Liver (tissue), 9 donors: ENCODE results near the gene ITGA6. TPM values are rescaled to one million over a fixed set of nuclear protein-coding genes. Genes with fewer than 3 reads are reported as not detected.

Source experiments
- DNase-seq: peaks from one replicate; pipeline ENCODE4 v3.0.0-alpha.2; 2017; ENCODE audit warnings: low spot score
- H3K27ac ChIP-seq, 2 donors: one replicate each; pipeline ENCODE4 v1.7.0; 2013; ENCODE audit warnings: inconsistent platforms in 2 of 2, low read length in 2 of 2, control low read depth in 1 of 2, low read depth in 1 of 2, mild to moderate bottlenecking in 1 of 2
- H3K27me3 ChIP-seq, 4 donors: one replicate each; pipeline versions ENCODE4 v1.6.1 to v1.7.0; 2013; ENCODE audit warnings: low read length in 3 of 4, inconsistent platforms in 1 of 4, mild to moderate bottlenecking in 1 of 4, moderate library complexity in 1 of 4; ENCODE audit not compliant: control insufficient read depth in 4 of 4, insufficient read depth in 4 of 4
- H3K36me3 ChIP-seq, 4 donors: one replicate each; pipeline versions ENCODE4 v1.6.1 to v1.7.0; 2013; ENCODE audit warnings: low read length in 3 of 4, mild to moderate bottlenecking in 3 of 4, low read depth in 1 of 4, moderate library complexity in 1 of 4; ENCODE audit not compliant: control insufficient read depth in 4 of 4, insufficient read depth in 3 of 4
- H3K4me1 ChIP-seq, 4 donors: one replicate each; pipeline versions ENCODE4 v1.6.1 to v1.7.0; 2013; ENCODE audit warnings: low read length in 3 of 4, mild to moderate bottlenecking in 3 of 4, moderate library complexity in 1 of 4; ENCODE audit not compliant: control insufficient read depth in 4 of 4, insufficient read depth in 4 of 4
- H3K4me3 ChIP-seq, 3 donors: one replicate each; pipeline versions ENCODE4 v1.6.1 to v1.7.0; 2013; ENCODE audit warnings: low read length in 3 of 3, control low read depth in 1 of 3, low read depth in 1 of 3, mild to moderate bottlenecking in 1 of 3
- H3K9ac ChIP-seq, 2 donors: one replicate each; pipeline ENCODE4 v1.7.0; 2013; ENCODE audit warnings: low read length in 2 of 2, mild to moderate bottlenecking in 2 of 2, moderate library complexity in 2 of 2, control low read depth in 1 of 2, low read depth in 1 of 2
- H3K9me3 ChIP-seq, 4 donors: one replicate each; pipeline versions ENCODE4 v1.6.1 to v1.7.0; 2013; ENCODE audit warnings: low read length in 3 of 4; ENCODE audit not compliant: control insufficient read depth in 4 of 4
- EGR1 ChIP-seq, 2 donors: IDR thresholded peaks; 2 replicates each; pipeline ENCODE4 v1.6.1; 2016 to 2018; ENCODE audit warnings: antibody characterized with exemption in 2 of 2, low read depth in 2 of 2
- FOXA1 ChIP-seq: IDR thresholded peaks from 2 replicates; pipeline ENCODE4 v1.6.1; 2016; ENCODE audit warnings: antibody characterized with exemption
- FOXA2 ChIP-seq: IDR thresholded peaks from 2 replicates; pipeline ENCODE4 v1.6.1; 2016; ENCODE audit warnings: antibody characterized with exemption
- GABPA ChIP-seq, 2 donors: IDR thresholded peaks in 1 of 2; conservative IDR thresholded peaks in 1 of 2; 2 replicates each; pipeline ENCODE4 v1.6.1; 2016; ENCODE audit warnings: antibody characterized with exemption in 2 of 2, mild to moderate bottlenecking in 1 of 2, moderate library complexity in 1 of 2
- HNF4A ChIP-seq, 2 donors: conservative IDR thresholded peaks; 2 replicates each; pipeline ENCODE4 v1.6.1; 2016; ENCODE audit warnings: antibody characterized with exemption in 2 of 2, mild to moderate bottlenecking in 2 of 2
- HNF4G ChIP-seq: IDR thresholded peaks from 2 replicates; pipeline ENCODE4 v1.6.1; 2016; ENCODE audit warnings: antibody characterized with exemption
- MAX ChIP-seq: IDR thresholded peaks from 2 replicates; pipeline ENCODE4 v1.6.1; 2016; ENCODE audit warnings: antibody characterized with exemption
- NR2F2 ChIP-seq: IDR thresholded peaks from 2 replicates; pipeline ENCODE4 v1.6.1; 2016; ENCODE audit warnings: antibody characterized with exemption
- RAD21 ChIP-seq, 2 donors: IDR thresholded peaks; 2 replicates each; pipeline ENCODE4 v1.6.1; 2016; ENCODE audit warnings: antibody characterized with exemption in 2 of 2, mild to moderate bottlenecking in 2 of 2
- REST ChIP-seq: IDR thresholded peaks from 2 replicates; pipeline ENCODE4 v1.6.1; 2016; ENCODE audit warnings: antibody characterized with exemption, mild to moderate bottlenecking
- RXRA ChIP-seq, 2 donors: IDR thresholded peaks; 2 replicates each; pipeline ENCODE4 v1.6.1; 2017 to 2018; ENCODE audit warnings: antibody characterized with exemption in 2 of 2, mild to moderate bottlenecking in 1 of 2
- SP1 ChIP-seq: IDR thresholded peaks from 2 replicates; pipeline ENCODE4 v1.6.1; 2018; ENCODE audit warnings: antibody characterized with exemption, mild to moderate bottlenecking
- TAF1 ChIP-seq: conservative IDR thresholded peaks from 2 replicates; pipeline ENCODE4 v1.6.1; 2016; ENCODE audit warnings: antibody characterized with exemption, mild to moderate bottlenecking
- ZBTB33 ChIP-seq: IDR thresholded peaks from 2 replicates; pipeline ENCODE4 v1.6.1; 2016; ENCODE audit warnings: antibody characterized with exemption
- WGBS: extraction: QIAGEN DNeasy Blood & Tissue Kit; methylation state at CpG from one replicate; pipeline ENCODE4 v1.1.7; 2013; 5-methylcytosine and 5-hydroxymethylcytosine counted together
- polyA plus RNA-seq, 2 donors: library from polyadenylated mRNA; stranded (reverse) in 1 of 2; unstranded in 1 of 2; fragments of 200-250 nt in 1 of 2; fragments of >200 nt in 1 of 2; fragmentation: Nextera tagmentation in 1 of 2; extraction: Ambion mirVana in 1 of 2; gene quantifications; one replicate each; pipeline versions ENCODE4 v1.2.1 to v1.2.3, GENCODE V29; 2013 to 2015
- total RNA-seq, 2 donors: library from RNA; depleted of rRNA; stranded (reverse); fragments of >200 nt; gene quantifications; one replicate each; pipeline ENCODE4 v1.2.3, GENCODE V29; 2014
- TF ChIP-seq, protein P1 (sequence below): fragments of 150-350 bp; IDR thresholded peaks from 2 replicates; pipeline ENCODE4 v1.5.1; 2017; ENCODE audit warnings: improper control_type of control experiment, low read depth, low read length; ENCODE audit not compliant: missing input control
- donor health status: healthy.
- donor health status: healthy.
- donor health status: healthy.
- donor health status: healthy.
- donor health status: healthy.

Gene ITGA6
- total and polyA plus RNA-seq, 4 donors = 5.8 to 21.6 (median 11.4) TPM

DNA sequence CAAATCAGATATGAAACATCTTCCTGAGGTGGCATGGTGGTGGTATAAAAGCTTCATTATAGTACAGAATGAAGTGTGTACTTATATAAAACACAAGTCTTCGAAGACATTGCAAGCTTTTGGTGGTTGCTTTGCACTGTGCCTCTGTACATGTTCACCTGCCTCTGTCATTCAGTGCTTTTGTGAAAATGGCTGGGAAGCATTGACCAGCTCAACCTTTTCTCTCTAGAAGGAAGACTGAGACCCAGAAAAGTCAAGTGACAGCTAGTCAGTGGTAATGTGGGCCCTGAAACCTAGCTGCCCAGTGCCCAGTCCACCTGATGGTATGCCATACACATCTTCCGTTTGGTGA lies 12.1 kb downstream of the ITGA6 start:
- TF ChIP-seq FOXA2 (no peak), EGR1 (IDR thresholded peaks at IDR 0.05; ENCODE audit: low read depth in 2 of 2) (no peak), HNF4A (conservative IDR thresholded peaks at IDR 0.05) (no peak), RXRA (IDR thresholded peaks at IDR 0.05) (no peak), ZBTB33 (no peak), HNF4G (no peak)
- TF ChIP-seq, protein P1, sequence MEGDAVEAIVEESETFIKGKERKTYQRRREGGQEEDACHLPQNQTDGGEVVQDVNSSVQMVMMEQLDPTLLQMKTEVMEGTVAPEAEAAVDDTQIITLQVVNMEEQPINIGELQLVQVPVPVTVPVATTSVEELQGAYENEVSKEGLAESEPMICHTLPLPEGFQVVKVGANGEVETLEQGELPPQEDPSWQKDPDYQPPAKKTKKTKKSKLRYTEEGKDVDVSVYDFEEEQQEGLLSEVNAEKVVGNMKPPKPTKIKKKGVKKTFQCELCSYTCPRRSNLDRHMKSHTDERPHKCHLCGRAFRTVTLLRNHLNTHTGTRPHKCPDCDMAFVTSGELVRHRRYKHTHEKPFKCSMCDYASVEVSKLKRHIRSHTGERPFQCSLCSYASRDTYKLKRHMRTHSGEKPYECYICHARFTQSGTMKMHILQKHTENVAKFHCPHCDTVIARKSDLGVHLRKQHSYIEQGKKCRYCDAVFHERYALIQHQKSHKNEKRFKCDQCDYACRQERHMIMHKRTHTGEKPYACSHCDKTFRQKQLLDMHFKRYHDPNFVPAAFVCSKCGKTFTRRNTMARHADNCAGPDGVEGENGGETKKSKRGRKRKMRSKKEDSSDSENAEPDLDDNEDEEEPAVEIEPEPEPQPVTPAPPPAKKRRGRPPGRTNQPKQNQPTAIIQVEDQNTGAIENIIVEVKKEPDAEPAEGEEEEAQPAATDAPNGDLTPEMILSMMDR = no peak
- no peaks in the 10 kb centered on the region for H3K27me3 ChIP-seq
- no peaks in the 10 kb centered on the region for H3K9me3 ChIP-seq
- no peak overlapping the region for H3K27ac ChIP-seq
- H3K4me1 ChIP-seq = peaks cover 0 to 3% (median 1%) of the 10 kb centered on the region in 4 donors
- H3K4me3 ChIP-seq = no peak overlapping the region
- H3K9ac ChIP-seq = no peak overlapping the region
- 96% methylated on average over 2 of the region's 2 CpGs for WGBS
- DNase-seq = no peak
- no peaks in the 10 kb centered on the region for H3K36me3 ChIP-seq

- Histone ChIP-seq H3K4me3 (no peak overlapping the region), H3K36me3 (no peaks in the 10 kb centered on the region), H3K27me3 (no peaks in the 10 kb centered on the region), H3K27ac (no peak overlapping the region), H3K9ac (no peak overlapping the region), H3K4me1 (peaks cover 0 to 3% (median 1%) of the 10 kb centered on the region in 4 donors), H3K9me3 (no peaks in the 10 kb centered on the region)
- TF ChIP-seq RXRA (IDR thresholded peaks at IDR 0.05) (no peak), HNF4G (no peak), ZBTB33 (no peak), RAD21 (IDR thresholded peaks at IDR 0.05) (no peak), MAX (no peak)
- 53% methylated on average over 1 of the region's 1 CpG for WGBS
- no peak for DNase-seq
Observed at GRCh38 chr2:172439911-172440310, 12.5 kb downstream of the ITGA6 start.

GRCh38 chr2:172440795-172441194 lies 13.4 kb downstream of the ITGA6 start:
- Histone ChIP-seq H3K36me3 (no peaks in the 10 kb centered on the region), H3K4me3 (no peak overlapping the region), H3K9me3 (no peaks in the 10 kb centered on the region), H3K4me1 (peaks cover 0 to 3% (median 1%) of the 10 kb centered on the region in 4 donors), H3K27me3 (no peaks in the 10 kb centered on the region), H3K9ac (no peak overlapping the region), H3K27ac (no peak overlapping the region)
- DNase-seq = no peak
- WGBS = 83% methylated on average over 1 of the region's 1 CpG
- TF ChIP-seq REST = no peak
- TF ChIP-seq EGR1 (IDR thresholded peaks at IDR 0.05; ENCODE audit: low read depth in 2 of 2) = no peak
- TF ChIP-seq RAD21 (IDR thresholded peaks at IDR 0.05) = no peak
- TF ChIP-seq FOXA1 = no peak
- TF ChIP-seq TAF1 = no peak
- no peak for TF ChIP-seq FOXA2
- no peak for TF ChIP-seq NR2F2
- TF ChIP-seq GABPA (IDR thresholded peaks at IDR 0.05 in 1 of 2, conservative IDR thresholded peaks at IDR 0.05 in 1 of 2) = no peak
- no peak for TF ChIP-seq HNF4A (conservative IDR thresholded peaks at IDR 0.05)
- TF ChIP-seq HNF4G = no peak
- TF ChIP-seq, protein P1 = no peak
- no peak for TF ChIP-seq SP1
- no peak for TF ChIP-seq MAX
